H9 (cell line): ENCODE data around the gene GTF2F2. TPM values are rescaled to one million over a fixed set of nuclear protein-coding genes. Genes with fewer than 3 reads are reported as not detected.

ENCODE experiments used
- DNase-seq: peaks from one replicate; pipeline ENCODE4 v3.0.0-alpha.2; 2017
- H2AFZ ChIP-seq: one replicate; pipeline ENCODE4 v1.6.1; 2013; ENCODE audit warnings: mild to moderate bottlenecking, low read length, control low read depth, moderate library complexity
- H2AK5ac ChIP-seq: 2 replicates; pipeline ENCODE4 v1.6.1; 2013; ENCODE audit warnings: low read length, control low read depth, mixed read lengths; ENCODE audit not compliant: insufficient read length
- H2BK120ac ChIP-seq: one replicate; pipeline ENCODE4 v1.6.1; 2013; ENCODE audit warnings: low read depth, mild to moderate bottlenecking, low read length, control low read depth, inconsistent platforms; ENCODE audit not compliant: poor library complexity, severe bottlenecking
- H2BK12ac ChIP-seq: 2 replicates; pipeline ENCODE4 v1.6.1; 2013; ENCODE audit warnings: low read length, control low read depth, mixed read lengths, low read depth; ENCODE audit not compliant: insufficient read length
- H2BK15ac ChIP-seq: 2 replicates; pipeline ENCODE4 v1.6.1; 2013; ENCODE audit warnings: low read depth, low read length, control low read depth
- H2BK20ac ChIP-seq: one replicate; pipeline ENCODE4 v1.6.1; 2013; ENCODE audit warnings: low read depth, mild to moderate bottlenecking, low read length, control low read depth, inconsistent platforms; ENCODE audit not compliant: poor library complexity, severe bottlenecking
- H2BK5ac ChIP-seq: 2 replicates; pipeline ENCODE4 v1.6.1; 2013; ENCODE audit warnings: low read length, control low read depth, mixed read lengths; ENCODE audit not compliant: insufficient read length
- H3K14ac ChIP-seq: 2 replicates; pipeline ENCODE4 v1.6.1; 2013; ENCODE audit warnings: low read length, control low read depth; ENCODE audit not compliant: insufficient read depth
- H3K18ac ChIP-seq: 2 replicates; pipeline ENCODE4 v1.6.1; 2013; ENCODE audit warnings: low read depth, mild to moderate bottlenecking, mixed read lengths, low read length, control low read depth; ENCODE audit not compliant: insufficient read length
- H3K23ac ChIP-seq: 2 replicates; pipeline ENCODE4 v1.6.1; 2013; ENCODE audit warnings: low read length, control low read depth, mixed read lengths, low read depth; ENCODE audit not compliant: insufficient read length
- H3K23me2 ChIP-seq: 2 replicates; pipeline ENCODE4 v1.6.1; 2013; ENCODE audit warnings: low read depth, mild to moderate bottlenecking, mixed read lengths, low read length, control low read depth; ENCODE audit not compliant: insufficient read length, poor library complexity, severe bottlenecking
- H3K27ac ChIP-seq: 2 replicates; pipeline ENCODE4 v1.5.1; 2013; ENCODE audit warnings: low read length, control low read depth, mixed read lengths, low read depth; ENCODE audit not compliant: insufficient read length
- H3K27me3 ChIP-seq: 2 replicates; pipeline ENCODE4 v1.6.1; 2013; ENCODE audit warnings: low read length, control low read depth, inconsistent platforms; ENCODE audit not compliant: insufficient read depth
- H3K4ac ChIP-seq: 2 replicates; pipeline ENCODE4 v1.6.1; 2013; ENCODE audit warnings: low read depth, mild to moderate bottlenecking, control low read depth, inconsistent platforms, low read length, moderate library complexity
- H3K4me1 ChIP-seq: 2 replicates; pipeline ENCODE4 v1.6.1; 2013; ENCODE audit warnings: low read length, control low read depth, inconsistent platforms; ENCODE audit not compliant: insufficient read depth
- H3K4me2 ChIP-seq: 2 replicates; pipeline ENCODE4 v1.6.1; 2013; ENCODE audit warnings: low read length, control low read depth, mixed read lengths; ENCODE audit not compliant: insufficient read length, insufficient read depth
- H3K56ac ChIP-seq: 2 replicates; pipeline ENCODE4 v1.6.1; 2013; ENCODE audit warnings: low read depth, mild to moderate bottlenecking, mixed read lengths, low read length, control low read depth; ENCODE audit not compliant: insufficient read length
- H3K79me1 ChIP-seq: 2 replicates; pipeline ENCODE4 v1.6.1; 2013; ENCODE audit warnings: low read depth, mild to moderate bottlenecking, moderate library complexity, low read length, control low read depth, inconsistent platforms; ENCODE audit not compliant: insufficient read depth, poor library complexity, severe bottlenecking
- H3K79me2 ChIP-seq: 2 replicates; pipeline ENCODE4 v1.6.1; 2013; ENCODE audit warnings: low read length, control low read depth, inconsistent platforms; ENCODE audit not compliant: insufficient read depth
- H3K9ac ChIP-seq: 2 replicates; pipeline ENCODE4 v1.6.1; 2013; ENCODE audit warnings: low read length, control low read depth, mixed read lengths; ENCODE audit not compliant: insufficient read length; ENCODE audit errors: extremely low read depth
- H3K9me3 ChIP-seq: one replicate; pipeline ENCODE4 v1.6.1; 2013; ENCODE audit warnings: low read depth, low read length, inconsistent platforms; ENCODE audit not compliant: control insufficient read depth
- H3T11ph ChIP-seq: one replicate; pipeline ENCODE4 v1.6.1; 2013; ENCODE audit warnings: mild to moderate bottlenecking, low read length, control low read depth, inconsistent platforms
- H4K20me1 ChIP-seq: one replicate; pipeline ENCODE4 v1.6.1; 2013; ENCODE audit not compliant: control insufficient read depth, insufficient read length, insufficient read depth
- H4K5ac ChIP-seq: 2 replicates; pipeline ENCODE4 v1.6.1; 2013; ENCODE audit warnings: low read depth, mild to moderate bottlenecking, mixed read lengths, low read length, control low read depth; ENCODE audit not compliant: insufficient read length
- H4K8ac ChIP-seq: replicated peaks from 2 replicates; pipeline ENCODE4 v1.6.1; 2013; ENCODE audit warnings: low read length, control low read depth, mixed read lengths, low read depth; ENCODE audit not compliant: insufficient read length
- H4K91ac ChIP-seq: 2 replicates; pipeline ENCODE4 v1.6.1; 2013; ENCODE audit warnings: low read depth, mild to moderate bottlenecking, moderate library complexity, mixed read lengths, low read length, control low read depth; ENCODE audit not compliant: insufficient read length
- H3K27ac Mint-ChIP-seq, 3 experiments: 2 replicates in 2 of 3; 3 replicates in 1 of 3; pipeline ENCODE4 v1.8.0; 2020 to 2021; ENCODE audit warnings: mixed read lengths in 3 of 3, mild to moderate bottlenecking in 1 of 3, moderate library complexity in 1 of 3
- H3K27me3 Mint-ChIP-seq: 2 replicates; pipeline ENCODE4 v1.8.0; 2021; ENCODE audit warnings: low read depth, mild to moderate bottlenecking, moderate library complexity, mixed read lengths
- H3K36me3 Mint-ChIP-seq, 3 experiments: 2 replicates in 2 of 3; 3 replicates in 1 of 3; pipeline ENCODE4 v1.8.0; 2020 to 2021; ENCODE audit warnings: low read depth in 3 of 3, mixed read lengths in 3 of 3; ENCODE audit not compliant: insufficient read depth in 1 of 3
- H3K4me1 Mint-ChIP-seq, 2 experiments: 2 replicates each; pipeline ENCODE4 v1.8.0; 2020; ENCODE audit warnings: mixed read lengths in 2 of 2
- H3K4me3 Mint-ChIP-seq, 2 experiments: 2 replicates in 1 of 2; 3 replicates in 1 of 2; pipeline ENCODE4 v1.8.0; 2020 to 2021; ENCODE audit warnings: mild to moderate bottlenecking in 2 of 2, mixed read lengths in 2 of 2, moderate library complexity in 1 of 2
- H3K9me3 Mint-ChIP-seq, 2 experiments: 2 replicates in 1 of 2; 3 replicates in 1 of 2; pipeline ENCODE4 v1.8.0; 2020; ENCODE audit warnings: mild to moderate bottlenecking in 2 of 2, mixed read lengths in 2 of 2, moderate library complexity in 1 of 2
- CTCF ChIP-seq: fragments of 200-600 bp; sonication (generic); conservative IDR thresholded peaks from 3 replicates; pipeline ENCODE4 v1.8.0; 2021; ENCODE audit warnings: antibody characterized with exemption, mild to moderate bottlenecking
- WGBS: extraction: QIAGEN DNeasy Blood & Tissue Kit; methylation state at CpG from one replicate; pipeline ENCODE4 v1.1.7; 2013; ENCODE audit warnings: missing lambda C conversion rate, low lambda C conversion rate, mixed read lengths; ENCODE audit not compliant: insufficient read length; ENCODE audit errors: extremely low coverage; 5-methylcytosine and 5-hydroxymethylcytosine counted together
- total RNA-seq: library from RNA; stranded (reverse); gene quantifications from 2 replicates; pipeline ENCODE4 v1.2.1, GENCODE V29; 2021

GTF2F2 gene
- total RNA-seq, 1 experiment from 2014 or later = 29.6 TPM

- H3K18ac ChIP-seq = no peak overlapping the region
- H2AFZ ChIP-seq = no peak overlapping the region
- Mint-ChIP-seq H3K9me3 (no peaks in the 10 kb centered on the region), H3K27ac (peak overlapping the region in 1 of 3 experiments; percentile 20; a peak in 1 of 7 replicates), H3K4me1 (peaks cover 11 to 24% of the 10 kb centered on the region in 2 experiments), H3K4me3 (no peak overlapping the region), H3K27me3 (no peaks in the 10 kb centered on the region; the same call in 1 of the 2 replicates), H3K36me3 (no peaks in the 10 kb centered on the region)
- no peak overlapping the region for H3T11ph ChIP-seq
- H3K27ac ChIP-seq = no peak overlapping the region
- H3K23me2 ChIP-seq = no peaks in the 10 kb centered on the region
- H4K20me1 ChIP-seq = no peaks in the 10 kb centered on the region
- no peak overlapping the region for H4K5ac ChIP-seq
- H2BK120ac ChIP-seq = no peak overlapping the region
- no peak overlapping the region for H3K56ac ChIP-seq
- H2BK5ac ChIP-seq = no peak overlapping the region
- H3K4me2 ChIP-seq = no peak overlapping the region
- DNase-seq = no peak
- no peaks in the 10 kb centered on the region for H3K79me1 ChIP-seq
- H3K9ac ChIP-seq = no peak overlapping the region
- H3K79me2 ChIP-seq = no peaks in the 10 kb centered on the region
- no peak overlapping the region for H3K14ac ChIP-seq
- TF ChIP-seq CTCF = no peak
- no peaks in the 10 kb centered on the region for H3K27me3 ChIP-seq
- H3K4me1 ChIP-seq = peaks cover 5% of the 10 kb centered on the region; the same call in 1 of the 2 replicates
- H2AK5ac ChIP-seq = no peak overlapping the region
- no peak overlapping the region for H2BK12ac ChIP-seq
- no peak overlapping the region for H4K8ac ChIP-seq
- H3K23ac ChIP-seq = no peak overlapping the region
- WGBS = no CpG with 5 or more reads among the region's 3 CpGs
- no peak overlapping the region for H2BK15ac ChIP-seq
- no peak overlapping the region for H3K4ac ChIP-seq
- no peaks in the 10 kb centered on the region for H3K9me3 ChIP-seq
- no peak overlapping the region for H4K91ac ChIP-seq
- no peak overlapping the region for H2BK20ac ChIP-seq
These were observed 178.9 kb downstream of the GTF2F2 start for GRCh38 chr13:45299194-45299593.
